Fibroblast of gingiva (primary cell): ENCODE results near the gene TNKS2.
"Not testable (repeated sequence)": the region's sequence is repeated elsewhere in the genome, so short reads cannot be mapped to it uniquely, and the experiment has no call there.

Experiments used
- DNase-seq: peaks from one replicate; pipeline ENCODE4 v3.0.0-alpha.2; 2011; ENCODE audit warnings: low read depth

The TNKS2 gene

GRCh38 chr10:91865562-91866081 lies 67.4 kb downstream of the TNKS2 start:
- no peak for DNase-seq

GRCh38 chr10:91875156-91875555 lies 76.9 kb downstream of the TNKS2 start:
- DNase-seq: no peak

- no peak for DNase-seq
These were observed 77.6 kb downstream of the TNKS2 start for GRCh38 chr10:91875779-91876178.

GRCh38 chr10:91879515-91880170 lies 81.4 kb downstream of the TNKS2 start:
- DNase-seq: no peak

- DNase-seq: peak; percentile 38
These were observed 82.1 kb downstream of the TNKS2 start for GRCh38 chr10:91880310-91880709.

GRCh38 chr10:91883549-91884444 lies 85.6 kb downstream of the TNKS2 start:
- DNase-seq: peak; percentile 38

- DNase-seq: no peak
These were observed 86.3 kb downstream of the TNKS2 start for GRCh38 chr10:91884536-91884935.

- no peak for DNase-seq
These were observed 87.3 kb downstream of the TNKS2 start for GRCh38 chr10:91885362-91886079.

GRCh38 chr10:91886954-91887271 lies 88.7 kb downstream of the TNKS2 start:
- no peak for DNase-seq

GRCh38 chr10:91887272-91888076 lies 89.2 kb downstream of the TNKS2 start:
- DNase-seq: peak; percentile 24

- peak; percentile 77 for DNase-seq
These were observed 93.1 kb downstream of the TNKS2 start for GRCh38 chr10:91891125-91892001.

- DNase-seq: no peak
These were observed 94.8 kb downstream of the TNKS2 start for GRCh38 chr10:91893051-91893450.

- DNase-seq: not testable (repeated sequence)
These were observed 96.0 kb downstream of the TNKS2 start for GRCh38 chr10:91894261-91894685.

- no peak for DNase-seq
These were observed 98.1 kb downstream of the TNKS2 start for GRCh38 chr10:91896212-91896756.

GRCh38 chr10:91897421-91897820 lies 99.2 kb downstream of the TNKS2 start:
- no peak for DNase-seq

- DNase-seq: peak; percentile 76
These were observed 103.8 kb downstream of the TNKS2 start for GRCh38 chr10:91901784-91902677.

GRCh38 chr10:91907033-91907594 lies 108.9 kb downstream of the TNKS2 start:
- peak; percentile 6 for DNase-seq

- peak; percentile 3 for DNase-seq
These were observed 109.7 kb downstream of the TNKS2 start for GRCh38 chr10:91907914-91908336.
